Duodenal mucosa (tissue), 2 donors: ENCODE measurements around the gene SLC10A6.

Experiments used
- H3K27ac ChIP-seq: one replicate; pipeline ENCODE4 v1.7.0; 2013; ENCODE audit warnings: low read depth, low read length
- H3K27me3 ChIP-seq, 2 donors: one replicate each; pipeline ENCODE4 v1.7.0; 2013; ENCODE audit warnings: low read length in 2 of 2, control low read depth in 1 of 2; ENCODE audit not compliant: insufficient read depth in 2 of 2, control insufficient read depth in 1 of 2
- H3K36me3 ChIP-seq, 2 donors: one replicate each; pipeline ENCODE4 v1.7.0; 2013; ENCODE audit warnings: low read length in 2 of 2, control low read depth in 1 of 2; ENCODE audit not compliant: insufficient read depth in 2 of 2, control insufficient read depth in 1 of 2
- H3K4me1 ChIP-seq, 2 donors: one replicate each; pipeline ENCODE4 v1.7.0; 2013; ENCODE audit warnings: low read length in 2 of 2, control low read depth in 1 of 2; ENCODE audit not compliant: insufficient read depth in 2 of 2, control insufficient read depth in 1 of 2
- H3K4me3 ChIP-seq, 2 donors: one replicate each; pipeline ENCODE4 v1.7.0; 2013; ENCODE audit warnings: low read length in 2 of 2, low read depth in 1 of 2
- H3K9ac ChIP-seq, 2 donors: one replicate each; pipeline ENCODE4 v1.7.0; 2013; ENCODE audit warnings: low read length in 2 of 2, low read depth in 1 of 2
- H3K9me3 ChIP-seq, 2 donors: one replicate each; pipeline ENCODE4 v1.7.0; 2013; ENCODE audit warnings: low read length in 2 of 2, control low read depth in 1 of 2; ENCODE audit not compliant: control insufficient read depth in 1 of 2

Gene SLC10A6

DNA sequence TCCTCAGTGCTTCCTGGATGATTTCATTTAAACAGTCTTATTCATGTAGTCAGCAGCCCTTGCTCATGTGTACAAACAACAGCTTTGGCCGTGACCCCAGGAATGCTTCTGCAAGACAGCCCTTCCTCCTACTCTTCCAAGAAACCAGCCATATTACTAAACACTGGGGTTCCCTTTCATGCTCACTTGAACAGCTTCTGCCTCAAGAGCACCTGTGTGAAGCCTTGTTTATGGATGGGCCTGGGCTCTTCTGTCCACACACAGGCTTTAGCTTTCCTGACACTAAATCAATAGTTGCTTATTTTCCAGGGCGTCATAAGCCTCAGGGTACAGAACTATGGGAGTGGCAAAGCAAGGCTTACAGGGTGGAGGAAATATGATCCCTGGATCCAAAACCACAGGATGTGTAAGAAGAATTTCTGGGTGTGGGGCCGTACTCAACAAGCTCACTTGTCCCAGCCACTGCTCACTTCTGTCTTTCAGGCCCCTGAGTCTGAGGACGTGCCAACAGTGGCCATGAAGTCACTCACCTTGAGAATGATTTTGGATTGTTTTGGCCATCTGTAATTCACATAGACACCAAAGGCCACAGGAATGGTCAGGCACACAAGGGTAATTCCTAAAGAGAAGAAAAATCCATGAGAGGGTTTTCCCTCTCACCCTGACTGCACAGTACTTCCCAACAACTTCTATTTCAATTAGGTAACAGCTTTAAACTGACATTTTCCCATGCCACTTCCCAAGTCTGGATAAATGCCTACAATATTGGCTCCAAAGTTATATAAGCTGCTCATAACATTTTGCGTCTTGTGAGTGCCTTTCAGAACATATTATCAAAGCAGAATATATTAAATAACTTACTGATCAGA, 17.7 kb downstream of the SLC10A6 start:
- H3K27ac ChIP-seq, result no peak overlapping the region
- no peak overlapping the region for H3K4me3 ChIP-seq
- no peaks in the 10 kb centered on the region for H3K9me3 ChIP-seq
- no peak overlapping the region for H3K9ac ChIP-seq
- H3K27me3 ChIP-seq, result no peaks in the 10 kb centered on the region
- H3K4me1 ChIP-seq, result no peaks in the 10 kb centered on the region
- H3K36me3 ChIP-seq, result no peaks in the 10 kb centered on the region

DNA sequence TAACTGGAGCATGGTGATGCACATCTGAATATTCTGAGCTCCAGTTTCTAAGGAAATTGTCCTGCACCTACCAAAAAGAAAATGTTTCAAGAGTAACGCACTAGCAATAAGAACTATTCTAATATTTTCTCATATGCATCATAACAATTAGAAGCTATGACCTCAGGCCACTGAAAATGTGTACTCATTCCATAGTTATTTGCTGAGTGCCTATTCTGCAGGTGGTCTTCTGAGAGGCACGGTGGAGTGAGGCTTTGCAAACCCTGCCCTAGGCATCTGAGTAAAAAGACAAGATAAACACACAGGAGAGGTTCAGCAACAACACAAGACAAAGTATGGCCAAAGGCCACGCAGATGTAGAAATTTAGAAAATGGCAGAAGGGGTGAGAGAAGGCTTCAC, 23.7 kb downstream of the SLC10A6 start:
- Histone ChIP-seq H3K4me3 (no peak overlapping the region), H3K4me1 (no peaks in the 10 kb centered on the region), H3K27me3 (no peaks in the 10 kb centered on the region), H3K9me3 (no peaks in the 10 kb centered on the region), H3K27ac (no peak overlapping the region), H3K36me3 (no peaks in the 10 kb centered on the region), H3K9ac (no peak overlapping the region)

DNA sequence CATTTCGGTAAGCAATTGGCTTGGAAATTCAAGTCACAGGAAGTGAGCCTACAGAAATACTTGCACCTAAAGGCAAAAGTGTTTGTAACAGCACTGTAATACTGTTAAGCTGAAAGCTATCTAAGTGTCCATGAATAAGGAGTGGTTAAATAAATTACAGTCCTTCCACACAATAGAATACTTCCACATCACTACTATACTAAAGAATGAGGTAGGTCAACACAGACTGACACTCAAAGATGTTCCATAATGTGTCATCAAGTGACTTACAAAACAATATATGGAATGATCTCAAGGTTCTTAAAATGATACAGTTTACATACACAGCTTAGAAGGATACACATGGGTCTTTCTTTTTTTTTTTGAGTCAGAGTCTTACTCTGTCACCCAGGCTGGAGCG, 27.0 kb downstream of the SLC10A6 start:
- Histone ChIP-seq H3K4me3 (no peak overlapping the region), H3K27me3 (no peaks in the 10 kb centered on the region), H3K4me1 (no peaks in the 10 kb centered on the region), H3K36me3 (no peaks in the 10 kb centered on the region), H3K9me3 (no peaks in the 10 kb centered on the region), H3K9ac (no peak overlapping the region), H3K27ac (no peak overlapping the region)

DNA sequence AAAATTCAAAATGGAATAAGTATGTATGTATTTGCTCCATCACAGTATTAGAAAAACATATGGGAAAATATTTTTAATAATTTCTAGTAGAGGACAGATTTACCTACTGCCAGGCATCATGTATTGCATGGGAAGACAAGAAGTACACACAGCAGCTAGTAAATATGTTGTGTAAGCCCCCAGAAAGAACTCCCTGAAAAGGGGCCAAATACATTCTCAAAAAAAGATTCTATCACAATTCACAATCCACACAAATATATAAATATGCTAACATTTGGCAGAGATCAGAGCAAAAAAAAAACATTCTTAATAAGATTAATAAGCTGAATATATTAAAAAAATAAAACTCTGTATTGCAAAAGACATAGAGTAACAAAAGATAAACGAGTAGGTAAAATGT, 28.0 kb downstream of the SLC10A6 start:
- Histone ChIP-seq H3K9me3 (no peaks in the 10 kb centered on the region), H3K27ac (no peak overlapping the region), H3K36me3 (no peaks in the 10 kb centered on the region), H3K27me3 (no peaks in the 10 kb centered on the region), H3K4me3 (no peak overlapping the region), H3K9ac (no peak overlapping the region), H3K4me1 (no peaks in the 10 kb centered on the region)

GRCh38 chr4:86819561-86819960, 29.6 kb downstream of the SLC10A6 start:
- H3K9ac ChIP-seq, result no peak overlapping the region
- no peaks in the 10 kb centered on the region for H3K4me1 ChIP-seq
- no peak overlapping the region for H3K4me3 ChIP-seq
- H3K27ac ChIP-seq, result no peak overlapping the region
- peaks cover 0 to 8% of the 10 kb centered on the region in 2 donors for H3K9me3 ChIP-seq
- no peaks in the 10 kb centered on the region for H3K36me3 ChIP-seq
- no peaks in the 10 kb centered on the region for H3K27me3 ChIP-seq

GRCh38 chr4:86818841-86819240, 30.3 kb downstream of the SLC10A6 start:
- no peak overlapping the region for H3K4me3 ChIP-seq
- no peaks in the 10 kb centered on the region for H3K4me1 ChIP-seq
- H3K9me3 ChIP-seq, result peaks cover 0 to 8% of the 10 kb centered on the region in 2 donors
- H3K27ac ChIP-seq, result no peak overlapping the region
- no peak overlapping the region for H3K9ac ChIP-seq
- no peaks in the 10 kb centered on the region for H3K36me3 ChIP-seq
- no peaks in the 10 kb centered on the region for H3K27me3 ChIP-seq

- Histone ChIP-seq H3K27me3 (no peaks in the 10 kb centered on the region), H3K27ac (no peak overlapping the region), H3K4me1 (no peaks in the 10 kb centered on the region), H3K9me3 (peaks cover 0 to 8% of the 10 kb centered on the region in 2 donors), H3K4me3 (no peak overlapping the region), H3K36me3 (no peaks in the 10 kb centered on the region), H3K9ac (no peak overlapping the region)
These were observed 31.0 kb downstream of the SLC10A6 start for GRCh38 chr4:86818211-86818610.

DNA sequence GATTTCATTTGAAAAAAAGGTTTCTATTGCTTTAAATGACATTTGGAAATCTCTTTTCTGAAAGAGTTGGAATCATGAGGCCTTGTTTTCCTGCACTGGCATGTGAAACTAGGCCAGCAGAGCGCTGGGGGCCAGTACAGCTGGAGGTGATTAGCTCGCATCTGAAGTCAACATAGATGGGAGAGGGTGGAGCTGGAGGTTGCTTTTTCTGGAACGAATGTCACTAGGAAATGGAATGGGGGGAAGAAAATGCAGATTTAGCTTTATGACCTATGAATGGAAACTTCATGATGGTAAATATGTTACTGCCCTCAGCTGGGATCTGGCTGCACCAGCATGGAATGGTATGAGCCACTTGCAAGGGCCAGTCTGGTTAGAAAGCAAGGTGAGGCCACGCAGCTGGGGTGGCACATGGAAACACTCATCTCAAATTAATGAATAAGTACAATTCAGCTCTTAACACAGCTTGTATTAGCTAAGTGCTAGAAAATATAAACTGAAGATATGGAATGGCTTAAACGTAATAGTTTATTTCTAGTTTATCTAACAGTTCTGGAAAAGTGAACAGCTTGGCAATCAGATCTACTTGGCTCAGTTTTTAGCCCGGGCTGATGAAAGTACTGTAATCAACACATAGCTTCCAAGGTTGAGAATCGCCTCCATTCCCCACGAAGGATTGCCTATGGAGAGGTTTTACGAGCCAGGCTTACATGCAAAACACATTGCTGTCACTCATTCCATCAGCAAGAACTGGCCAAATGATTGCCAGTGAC, 32.5 kb downstream of the SLC10A6 start:
- Histone ChIP-seq H3K36me3 (no peaks in the 10 kb centered on the region), H3K27ac (no peak overlapping the region), H3K4me3 (no peak overlapping the region), H3K9me3 (peaks cover 0 to 8% of the 10 kb centered on the region in 2 donors), H3K27me3 (no peaks in the 10 kb centered on the region), H3K4me1 (no peaks in the 10 kb centered on the region), H3K9ac (no peak overlapping the region)

DNA sequence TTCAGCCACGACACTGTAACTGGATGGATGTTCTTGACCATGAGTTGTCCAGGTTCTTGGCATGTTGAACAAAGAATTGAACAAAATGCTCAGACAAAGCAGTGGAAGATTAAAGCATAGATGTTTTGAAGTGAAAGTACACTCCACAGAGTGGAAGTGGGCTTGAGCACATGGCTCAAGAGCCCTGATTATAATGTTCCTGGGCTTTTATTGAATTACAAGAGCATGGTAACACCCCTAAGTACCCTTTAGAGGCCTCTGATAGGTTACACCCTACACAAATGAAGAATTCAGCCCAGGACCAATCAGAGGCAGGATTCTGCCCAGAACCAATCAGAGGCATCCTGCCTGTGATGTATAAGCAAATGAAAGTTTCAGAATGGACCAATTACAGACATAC, 33.5 kb downstream of the SLC10A6 start:
- no peak overlapping the region for H3K9ac ChIP-seq
- H3K9me3 ChIP-seq, result peaks cover 0 to 8% of the 10 kb centered on the region in 2 donors
- no peaks in the 10 kb centered on the region for H3K36me3 ChIP-seq
- H3K4me1 ChIP-seq, result no peaks in the 10 kb centered on the region
- no peak overlapping the region for H3K4me3 ChIP-seq
- no peak overlapping the region for H3K27ac ChIP-seq
- H3K27me3 ChIP-seq, result no peaks in the 10 kb centered on the region

- H3K27me3 ChIP-seq, result no peaks in the 10 kb centered on the region
- H3K4me3 ChIP-seq, result no peak overlapping the region
- H3K27ac ChIP-seq, result no peak overlapping the region
- H3K9me3 ChIP-seq, result peaks cover 0 to 8% of the 10 kb centered on the region in 2 donors
- H3K36me3 ChIP-seq, result peaks cover 0 to 2% of the 10 kb centered on the region in 2 donors
- no peaks in the 10 kb centered on the region for H3K4me1 ChIP-seq
- no peak overlapping the region for H3K9ac ChIP-seq
These were observed 38.3 kb downstream of the SLC10A6 start for GRCh38 chr4:86810847-86811246.
